Prostate gland (tissue), 2 donors: Measurements from ENCODE around the gene ZC3H12C. TPM values are rescaled to one million over a fixed set of nuclear protein-coding genes. Genes with fewer than 3 reads are reported as not detected.

ENCODE experiments used
- DNase-seq: peaks from one replicate; pipeline ENCODE4 v3.0.0-alpha.2; 2019; ENCODE audit warnings: low spot score
- H3K27ac ChIP-seq, 2 donors: fragments of 200-600 bp; sonication (generic); 2 replicates each; pipeline ENCODE4 v1.5.1; 2017 to 2019
- H3K27me3 ChIP-seq: fragments of 200-600 bp; sonication (generic); replicated peaks from 2 replicates; pipeline ENCODE4 v1.5.1; 2019; ENCODE audit not compliant: insufficient read depth
- H3K36me3 ChIP-seq, 2 donors: fragments of 200-600 bp; sonication (generic); 1 replicate in 1 of 2; 2 replicates in 1 of 2; pipeline versions ENCODE4 v1.5.1 to v1.8.1; 2017 to 2019
- H3K4me1 ChIP-seq: fragments of 200-600 bp; sonication (generic); replicated peaks from 2 replicates; pipeline ENCODE4 v1.5.1; 2019
- H3K4me3 ChIP-seq, 2 donors: fragments of 200-600 bp; sonication (generic); 2 replicates each; pipeline ENCODE4 v1.5.1; 2017 to 2019
- H3K9me3 ChIP-seq: fragments of 200-600 bp; sonication (generic); 2 replicates; pipeline ENCODE4 v1.5.1; 2017
- POLR2A ChIP-seq: fragments of 450-650 bp; IDR thresholded peaks from one replicate; pipeline ENCODE4 v1.6.1; 2016; ENCODE audit warnings: antibody characterized with exemption, mild to moderate bottlenecking
- POLR2AphosphoS5 ChIP-seq: sonication (generic); formaldehyde crosslinking; IDR thresholded peaks from one replicate; pipeline ENCODE4 v1.6.1; 2017; ENCODE audit warnings: antibody characterized with exemption
- WGBS: methylation state at CpG from one replicate; pipeline ENCODE4 v1.1.5; 2018; 5-methylcytosine and 5-hydroxymethylcytosine counted together
- intact Hi-C: fragments of 100-400 bp; cut with DNase I; formaldehyde crosslinking; loops from one replicate; pipeline ENCODE4 v1.14.2; 2022
- total RNA-seq, 2 donors: library from RNA; depleted of rRNA; stranded (reverse); fragments of >200 nt; gene quantifications; one replicate each; pipeline ENCODE4 v1.1.0, GENCODE V29; 2016
- TF ChIP-seq, protein P1 (sequence below), 4 experiments: fragments of 200-600 bp in 2 of 4; fragments of 450-650 bp in 2 of 4; sonication (generic) in 2 of 4; IDR thresholded peaks; 1 replicate in 3 of 4; 2 replicates in 1 of 4; pipeline ENCODE4 v1.5.1; 2016 to 2019; ENCODE audit warnings: antibody characterized with exemption in 4 of 4, mild to moderate bottlenecking in 2 of 4, moderate library complexity in 2 of 4

ZC3H12C gene
- total RNA-seq, 2 donors from 2014 or later = 6.5 to 11.9 TPM

DNA sequence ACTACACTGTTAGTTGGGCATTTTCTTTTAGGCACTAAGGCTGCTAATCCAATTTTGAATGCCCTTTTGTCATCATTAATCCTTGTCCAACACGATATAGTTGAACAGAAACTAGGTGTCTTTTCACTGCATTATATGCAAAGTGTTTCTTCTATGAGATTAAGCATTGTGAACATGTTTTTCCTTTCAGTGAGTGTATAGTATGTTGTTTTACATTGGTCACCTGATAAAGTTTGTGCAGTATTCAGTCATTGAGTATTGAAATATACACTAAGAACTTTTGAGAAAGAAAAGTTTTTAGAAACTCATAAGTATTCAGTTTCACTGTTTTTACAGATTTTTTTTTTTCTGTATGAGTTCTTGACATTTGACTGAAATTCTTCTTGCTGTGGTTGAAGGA, 59.0 kb downstream of the ZC3H12C start:
- H3K27ac ChIP-seq = no peak overlapping the region
- H3K4me3 ChIP-seq = no peak overlapping the region
- no peaks in the 10 kb centered on the region for H3K36me3 ChIP-seq
- DNase-seq = no peak
- no peaks in the 10 kb centered on the region for H3K27me3 ChIP-seq
- no peak for TF ChIP-seq POLR2AphosphoS5
- TF ChIP-seq, protein P1, sequence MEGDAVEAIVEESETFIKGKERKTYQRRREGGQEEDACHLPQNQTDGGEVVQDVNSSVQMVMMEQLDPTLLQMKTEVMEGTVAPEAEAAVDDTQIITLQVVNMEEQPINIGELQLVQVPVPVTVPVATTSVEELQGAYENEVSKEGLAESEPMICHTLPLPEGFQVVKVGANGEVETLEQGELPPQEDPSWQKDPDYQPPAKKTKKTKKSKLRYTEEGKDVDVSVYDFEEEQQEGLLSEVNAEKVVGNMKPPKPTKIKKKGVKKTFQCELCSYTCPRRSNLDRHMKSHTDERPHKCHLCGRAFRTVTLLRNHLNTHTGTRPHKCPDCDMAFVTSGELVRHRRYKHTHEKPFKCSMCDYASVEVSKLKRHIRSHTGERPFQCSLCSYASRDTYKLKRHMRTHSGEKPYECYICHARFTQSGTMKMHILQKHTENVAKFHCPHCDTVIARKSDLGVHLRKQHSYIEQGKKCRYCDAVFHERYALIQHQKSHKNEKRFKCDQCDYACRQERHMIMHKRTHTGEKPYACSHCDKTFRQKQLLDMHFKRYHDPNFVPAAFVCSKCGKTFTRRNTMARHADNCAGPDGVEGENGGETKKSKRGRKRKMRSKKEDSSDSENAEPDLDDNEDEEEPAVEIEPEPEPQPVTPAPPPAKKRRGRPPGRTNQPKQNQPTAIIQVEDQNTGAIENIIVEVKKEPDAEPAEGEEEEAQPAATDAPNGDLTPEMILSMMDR (IDR thresholded peaks at IDR 0.05) = no peak
- no peak for TF ChIP-seq POLR2A
- 64% methylated on average over 1 of the region's 1 CpG for WGBS
- H3K4me1 ChIP-seq = no peaks in the 10 kb centered on the region
- no peaks in the 10 kb centered on the region for H3K9me3 ChIP-seq
- intact Hi-C loops = no loop called here

DNA sequence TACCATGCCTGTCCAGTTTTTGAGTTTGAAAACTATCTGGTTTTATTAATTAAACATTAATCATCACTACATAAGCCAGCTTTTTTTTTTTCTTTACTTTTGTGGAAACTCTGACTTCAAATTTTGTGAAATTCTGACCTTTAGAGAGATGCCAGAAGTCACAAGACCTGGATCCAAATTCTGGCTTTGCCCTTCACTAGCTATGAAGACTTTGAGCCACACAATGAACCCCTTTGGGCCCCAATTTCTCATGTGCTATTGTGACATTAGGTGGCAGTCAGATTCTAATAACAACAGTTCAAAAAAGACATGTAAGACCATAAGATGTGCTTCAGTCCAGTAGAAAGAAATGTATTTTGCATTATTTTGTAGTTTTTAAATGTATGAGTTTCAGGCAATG, 60.3 kb downstream of the ZC3H12C start:
- TF ChIP-seq, protein P1 (IDR thresholded peaks at IDR 0.05) = no peak
- TF ChIP-seq POLR2A = no peak
- TF ChIP-seq POLR2AphosphoS5 = no peak
- Histone ChIP-seq H3K27ac (no peak overlapping the region), H3K4me1 (no peaks in the 10 kb centered on the region), H3K9me3 (no peaks in the 10 kb centered on the region), H3K36me3 (no peaks in the 10 kb centered on the region), H3K4me3 (no peak overlapping the region), H3K27me3 (no peaks in the 10 kb centered on the region)
- no peak for DNase-seq
- intact Hi-C loops = no loop called here

DNA sequence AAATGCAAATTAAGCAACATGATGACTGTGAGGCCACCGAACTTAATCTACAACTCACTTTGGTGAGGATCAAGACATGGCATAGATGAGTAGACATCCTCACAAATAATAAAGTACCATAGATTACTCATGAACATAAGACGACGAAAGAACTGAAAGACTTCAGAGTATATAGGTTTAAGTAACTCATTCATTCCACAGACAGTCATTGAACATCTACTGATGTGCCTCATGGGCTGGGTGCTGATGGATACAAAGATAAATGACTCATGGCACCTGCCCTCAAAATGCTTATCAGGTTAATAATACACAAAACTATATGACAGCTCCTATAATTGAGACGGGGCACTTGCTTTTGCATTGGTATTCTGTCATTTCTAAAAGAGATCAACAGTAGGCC, 63.3 kb downstream of the ZC3H12C start:
- intact Hi-C loops = no loop called here
- no peaks in the 10 kb centered on the region for H3K36me3 ChIP-seq
- TF ChIP-seq POLR2AphosphoS5 (no peak), POLR2A (no peak)
- TF ChIP-seq, protein P1 (IDR thresholded peaks at IDR 0.05) = no peak
- no peaks in the 10 kb centered on the region for H3K27me3 ChIP-seq
- WGBS = 93% methylated on average over 4 of the region's 4 CpGs
- DNase-seq = no peak
- H3K4me1 ChIP-seq = no peaks in the 10 kb centered on the region
- no peak overlapping the region for H3K27ac ChIP-seq
- H3K4me3 ChIP-seq = no peak overlapping the region
- H3K9me3 ChIP-seq = no peaks in the 10 kb centered on the region

DNA sequence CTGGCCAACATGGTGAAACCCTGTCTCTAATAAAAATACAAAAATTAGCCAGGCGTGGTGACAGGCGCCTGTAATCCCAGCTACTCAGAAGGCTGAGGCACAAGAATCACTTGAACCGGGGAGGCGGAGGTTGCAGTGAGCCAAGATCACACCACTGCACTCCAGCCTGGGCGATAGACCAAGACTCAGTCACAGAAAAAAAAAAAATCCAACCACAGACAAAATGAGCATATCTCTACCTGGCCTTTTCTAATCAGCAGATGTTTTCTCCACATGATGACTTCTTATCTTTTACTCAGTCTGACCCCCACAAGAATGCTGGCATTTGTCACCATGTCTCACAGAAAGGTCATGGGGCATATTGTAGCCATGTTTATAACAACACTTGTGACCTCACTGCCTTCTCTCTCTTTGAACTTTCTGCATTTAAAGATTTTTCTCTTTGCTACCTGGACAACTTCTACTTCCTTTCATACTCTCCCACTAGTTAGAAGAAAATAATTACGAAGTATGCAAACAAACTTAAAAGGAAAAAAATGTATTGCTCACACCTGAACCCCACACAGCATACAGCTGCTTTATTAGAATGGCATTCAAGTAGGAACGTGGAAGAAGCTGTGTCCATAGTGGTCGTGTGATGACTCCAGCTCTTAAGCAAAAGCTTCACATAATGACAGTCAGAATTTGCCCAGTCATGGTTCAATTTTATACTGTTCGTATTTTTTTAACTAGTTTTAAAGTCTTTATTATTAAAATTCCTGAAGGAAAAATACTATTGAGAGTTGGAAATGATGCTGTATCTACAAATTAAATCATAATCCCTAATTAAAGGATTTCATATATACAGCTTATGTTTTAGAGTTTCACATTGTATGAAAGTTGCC, 65.4 kb downstream of the ZC3H12C start:
- no peak for DNase-seq
- WGBS = 90% methylated on average over 9 of the region's 9 CpGs
- intact Hi-C loops = no loop called here
- Histone ChIP-seq H3K36me3 (no peaks in the 10 kb centered on the region), H3K27me3 (no peaks in the 10 kb centered on the region), H3K4me3 (no peak overlapping the region), H3K4me1 (no peaks in the 10 kb centered on the region), H3K9me3 (no peaks in the 10 kb centered on the region), H3K27ac (no peak overlapping the region)
- no peak for TF ChIP-seq POLR2A
- TF ChIP-seq, protein P1 (IDR thresholded peaks at IDR 0.05) = no peak
- no peak for TF ChIP-seq POLR2AphosphoS5

DNA sequence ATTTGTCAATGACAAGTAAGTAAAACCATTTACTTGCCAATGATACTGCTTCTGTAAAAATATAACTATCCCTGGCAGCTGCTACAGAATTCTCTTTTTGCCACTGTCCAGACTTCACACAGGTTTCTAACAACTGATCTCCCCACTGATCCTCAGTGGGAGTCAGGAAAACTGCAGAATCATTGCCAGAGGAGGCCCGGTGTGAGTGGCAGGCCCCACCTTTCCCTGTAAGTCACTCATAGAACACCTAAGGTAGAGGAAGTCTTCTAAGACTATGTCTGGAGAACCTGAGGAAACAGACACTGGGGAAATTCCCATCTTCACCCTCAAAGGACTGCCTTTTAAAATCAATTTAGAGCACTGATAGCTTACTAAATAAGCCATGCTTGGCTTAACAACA, 66.3 kb downstream of the ZC3H12C start:
- H3K4me3 ChIP-seq = no peak overlapping the region

More for the DNA sequence above, 66.3 kb downstream of the ZC3H12C start:
- Histone ChIP-seq H3K27me3 (no peaks in the 10 kb centered on the region), H3K9me3 (no peaks in the 10 kb centered on the region), H3K4me1 (no peaks in the 10 kb centered on the region), H3K36me3 (no peaks in the 10 kb centered on the region), H3K27ac (no peak overlapping the region)
- 88% methylated on average over 1 of the region's 1 CpG for WGBS
- intact Hi-C loops = no loop called here
- DNase-seq = no peak
- TF ChIP-seq POLR2A = no peak
- no peak for TF ChIP-seq POLR2AphosphoS5
- TF ChIP-seq, protein P1 (IDR thresholded peaks at IDR 0.05) = no peak
